GM19372 (cell line): ENCODE measurements around the gene NUP54.

Experiments
- ATAC-seq: cut with Tn5 transposase; IDR thresholded peaks from one replicate; pipeline ENCODE4 v1.9.1; 2021; ENCODE audit warnings: mild to moderate bottlenecking, low read depth, moderate library complexity; ENCODE audit not compliant: unreplicated experiment

Gene NUP54, protein sequence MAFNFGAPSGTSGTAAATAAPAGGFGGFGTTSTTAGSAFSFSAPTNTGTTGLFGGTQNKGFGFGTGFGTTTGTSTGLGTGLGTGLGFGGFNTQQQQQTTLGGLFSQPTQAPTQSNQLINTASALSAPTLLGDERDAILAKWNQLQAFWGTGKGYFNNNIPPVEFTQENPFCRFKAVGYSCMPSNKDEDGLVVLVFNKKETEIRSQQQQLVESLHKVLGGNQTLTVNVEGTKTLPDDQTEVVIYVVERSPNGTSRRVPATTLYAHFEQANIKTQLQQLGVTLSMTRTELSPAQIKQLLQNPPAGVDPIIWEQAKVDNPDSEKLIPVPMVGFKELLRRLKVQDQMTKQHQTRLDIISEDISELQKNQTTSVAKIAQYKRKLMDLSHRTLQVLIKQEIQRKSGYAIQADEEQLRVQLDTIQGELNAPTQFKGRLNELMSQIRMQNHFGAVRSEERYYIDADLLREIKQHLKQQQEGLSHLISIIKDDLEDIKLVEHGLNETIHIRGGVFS

GRCh38 chr4:76148142-76148865, at the start of gene NUP54:
NUP54 (minus strand) TSS chr4:76148397; CDS start chr4:76148374, 23 bp downstream.
- peak; percentile 97 for ATAC-seq

DNA sequence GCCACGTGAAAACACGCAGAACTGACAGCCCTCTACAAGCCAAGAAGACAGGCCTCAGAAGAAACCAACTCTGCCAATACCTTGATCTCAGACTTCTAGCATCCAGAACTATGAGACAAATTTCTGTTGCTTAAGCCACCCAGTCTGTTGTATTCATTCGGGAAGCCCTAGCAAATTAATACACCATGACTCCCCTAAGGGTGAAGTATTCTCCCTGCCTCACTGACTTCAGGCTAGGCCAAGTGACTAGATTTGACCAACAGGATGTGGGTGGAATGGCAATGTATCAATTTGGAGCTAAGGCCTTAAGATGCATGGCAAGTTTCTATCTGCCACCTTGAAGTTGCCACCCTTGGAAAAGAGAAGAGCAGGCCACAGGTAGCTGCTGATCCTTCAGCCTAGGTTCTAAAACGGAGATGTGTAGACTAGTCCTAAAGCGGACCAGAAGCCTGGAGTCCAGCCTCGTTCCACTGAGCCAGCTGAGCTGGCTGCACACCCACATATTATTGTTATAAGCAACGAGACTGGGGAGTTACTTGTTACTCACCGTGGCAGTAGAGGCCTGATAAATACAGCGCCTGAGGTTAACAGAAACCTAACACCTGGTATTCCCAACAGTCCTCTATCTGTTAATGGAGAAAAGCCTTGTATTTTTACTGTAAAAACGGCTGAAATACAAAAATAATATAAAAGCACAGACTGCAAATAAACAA, 49.0 kb upstream of the NUP54 start:
- no peak for ATAC-seq

GRCh38 chr4:76196376-76196775, 48.2 kb upstream of the NUP54 start:
- no peak for ATAC-seq

DNA sequence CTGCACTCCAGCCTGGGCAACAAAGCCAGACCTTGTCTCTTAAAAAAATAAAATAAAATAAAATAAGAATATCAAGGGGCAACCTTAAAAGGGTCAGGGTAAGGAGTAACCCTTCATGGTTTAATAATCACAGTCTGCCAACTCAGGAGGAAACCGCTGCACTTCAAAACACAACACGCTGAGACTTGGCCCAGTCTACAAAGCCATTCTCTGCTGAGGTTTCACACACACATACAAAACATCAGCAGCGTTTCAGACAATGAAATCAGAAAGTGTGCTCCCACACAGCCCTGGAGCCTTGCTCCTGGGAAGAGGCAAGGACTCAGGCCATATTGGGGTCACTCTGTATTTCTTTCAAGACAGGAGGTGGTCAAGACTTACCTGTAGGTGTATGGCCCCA, 47.1 kb upstream of the NUP54 start:
- no peak for ATAC-seq

DNA sequence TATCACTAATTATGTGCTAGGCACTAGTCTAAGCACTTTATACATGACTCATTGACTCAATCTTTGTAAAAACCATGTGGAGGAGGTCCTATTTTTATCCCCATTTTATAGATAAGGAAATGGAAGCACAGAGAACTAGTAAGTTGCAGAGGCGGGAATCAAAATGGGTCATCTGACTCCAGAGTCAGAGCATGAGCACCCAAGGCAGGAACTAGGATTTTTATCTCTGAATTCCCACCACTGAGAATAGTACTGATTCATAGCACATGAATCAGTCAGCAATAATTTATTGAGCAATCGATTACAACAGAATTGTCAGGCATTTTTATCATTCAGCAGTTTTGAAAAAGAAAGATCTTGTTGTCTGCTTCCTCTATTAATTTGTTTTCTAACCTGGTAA, 46.1 kb upstream of the NUP54 start:
- ATAC-seq = no peak

DNA sequence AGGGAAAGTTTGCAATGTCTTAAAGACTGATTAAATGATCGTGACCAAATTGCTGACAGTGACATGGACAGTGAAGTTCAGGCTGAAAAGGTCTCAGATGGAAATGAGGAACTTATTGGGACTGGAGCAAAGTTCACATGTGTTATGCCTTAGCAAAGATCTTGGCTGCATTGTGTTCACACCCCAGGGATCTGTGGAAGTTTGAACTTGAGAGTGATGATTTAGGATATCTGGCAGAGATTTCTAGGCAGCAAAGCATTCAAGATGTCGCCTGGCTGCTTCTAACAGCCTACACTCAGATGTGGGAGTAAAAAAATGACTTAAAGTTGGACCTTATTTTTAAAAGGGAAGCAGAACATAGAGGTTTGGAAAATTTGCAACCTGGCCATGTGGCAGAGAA, 44.0 kb upstream of the NUP54 start:
- ATAC-seq = no peak

DNA sequence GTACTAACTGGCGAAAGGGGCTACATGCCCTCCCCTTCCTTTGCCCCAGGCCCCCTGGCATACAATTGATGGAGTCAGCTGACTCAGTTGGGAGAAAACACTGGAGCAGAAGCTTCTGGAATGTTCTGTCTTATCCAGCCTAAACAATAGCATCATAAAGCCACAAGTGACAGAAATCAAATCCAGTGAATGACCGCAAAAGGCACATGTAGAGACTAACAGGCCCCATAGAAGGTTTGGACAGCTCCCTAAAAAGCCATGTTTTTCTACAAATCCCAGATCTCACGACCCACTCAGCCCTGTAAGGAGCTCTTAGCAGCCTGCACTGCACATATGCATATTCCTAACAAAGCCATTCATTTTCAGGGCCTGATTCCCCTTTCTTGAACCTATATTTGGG, 40.4 kb upstream of the NUP54 start:
- no peak for ATAC-seq

GRCh38 chr4:76188149-76188548, 40.0 kb upstream of the NUP54 start:
- ATAC-seq = no peak

- no peak for ATAC-seq
Measured at GRCh38 chr4:76187152-76187551, 39.0 kb upstream of the NUP54 start.

- ATAC-seq = no peak
Measured at GRCh38 chr4:76182463-76182862, 34.3 kb upstream of the NUP54 start.

GRCh38 chr4:76179398-76180318, 31.5 kb upstream of the NUP54 start:
- peak; percentile 84 for ATAC-seq

GRCh38 chr4:76178296-76178695, 30.1 kb upstream of the NUP54 start:
- no peak for ATAC-seq

DNA sequence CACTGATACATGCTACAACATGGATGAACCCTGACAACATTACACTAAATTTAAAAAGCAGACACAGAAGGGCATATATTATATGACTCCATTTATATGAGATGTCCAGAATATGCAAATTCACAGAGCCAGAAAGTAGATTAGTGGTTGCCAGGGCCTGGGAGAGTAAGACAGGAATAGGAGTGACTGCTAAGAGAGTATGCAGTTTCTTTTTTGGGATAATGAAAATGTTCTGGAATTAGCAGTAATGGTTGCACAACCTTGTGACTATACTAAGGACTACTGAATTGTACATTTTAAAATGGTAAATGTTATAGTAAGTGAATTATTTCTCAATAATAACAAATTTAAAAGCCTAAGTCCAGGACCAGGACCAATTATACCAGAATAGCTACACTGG, 29.5 kb upstream of the NUP54 start:
- ATAC-seq = no peak

- no peak for ATAC-seq
Measured at GRCh38 chr4:76175336-76175735, 27.1 kb upstream of the NUP54 start.

GRCh38 chr4:76174216-76174615, 26.0 kb upstream of the NUP54 start:
- no peak for ATAC-seq

- no peak for ATAC-seq
Measured at GRCh38 chr4:76168688-76169087, 20.5 kb upstream of the NUP54 start.

GRCh38 chr4:76166480-76166879, 18.3 kb upstream of the NUP54 start:
- ATAC-seq = no peak

GRCh38 chr4:76160355-76160754, 12.2 kb upstream of the NUP54 start:
- no peak for ATAC-seq

DNA sequence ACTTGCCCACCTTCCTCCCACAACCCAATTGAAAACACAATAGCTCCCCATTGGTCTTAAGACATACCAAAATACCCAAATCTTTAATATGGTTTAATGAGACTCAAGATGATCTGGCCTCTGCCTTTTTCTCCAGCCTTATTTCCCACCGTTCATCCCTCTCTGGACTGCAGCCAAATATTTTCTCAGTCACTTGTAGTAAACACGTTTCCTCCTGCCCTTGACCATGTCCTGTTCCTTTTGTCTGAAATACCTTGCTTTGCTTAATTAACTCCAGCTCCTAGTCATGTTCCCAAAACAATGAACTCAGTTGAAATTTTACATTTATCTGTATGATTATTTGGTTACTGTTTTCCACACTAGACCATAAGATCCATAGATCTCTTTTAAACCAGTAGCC, 8.4 kb upstream of the NUP54 start:
- ATAC-seq = no peak

DNA sequence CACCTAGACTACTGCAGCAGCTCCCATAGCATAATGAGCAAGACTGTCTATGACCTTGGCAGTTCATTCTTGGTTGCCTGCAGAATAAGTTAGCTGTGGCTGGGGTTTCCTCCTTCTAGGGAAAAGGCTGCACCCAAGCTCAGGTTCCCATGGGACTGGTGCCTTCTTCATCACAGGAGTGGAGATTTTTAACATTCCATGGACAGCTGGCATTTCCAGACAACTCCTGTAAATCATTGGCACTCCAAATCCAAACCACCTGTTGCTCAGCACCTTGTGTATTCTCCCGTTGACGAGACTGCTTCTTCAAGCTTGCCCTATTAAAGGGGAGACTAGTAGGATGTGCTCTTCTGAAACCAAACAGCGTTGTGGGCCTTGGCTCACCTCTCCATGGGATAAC, 7.8 kb upstream of the NUP54 start:
- ATAC-seq = no peak
